Endodermal cell (in vitro differentiated cells): Measurements from ENCODE around the gene NOS1AP. TPM values are rescaled to one million over a fixed set of nuclear protein-coding genes. Genes with fewer than 3 reads are reported as not detected.

ENCODE experiments used
- DNase-seq: peaks from one replicate; pipeline ENCODE4 v3.0.0-alpha.2; 2017
- H3K27ac ChIP-seq: 2 replicates; pipeline ENCODE4 v1.5.1; 2013; ENCODE audit warnings: mild to moderate bottlenecking, low read depth, low read length, moderate library complexity
- H3K27me3 ChIP-seq: 2 replicates; pipeline ENCODE4 v1.6.1; 2013; ENCODE audit warnings: mild to moderate bottlenecking, low read length, moderate library complexity; ENCODE audit not compliant: insufficient read depth, control insufficient read depth, poor library complexity, severe bottlenecking
- H3K36me3 ChIP-seq: 2 replicates; pipeline ENCODE4 v1.7.0; 2013; ENCODE audit warnings: mild to moderate bottlenecking, low read length, moderate library complexity; ENCODE audit not compliant: control insufficient read depth, insufficient read depth
- H3K4me1 ChIP-seq: one replicate; pipeline ENCODE4 v1.7.0; 2013; ENCODE audit warnings: low read length; ENCODE audit not compliant: control insufficient read depth, insufficient read depth
- H3K4me3 ChIP-seq: 2 replicates; pipeline ENCODE4 v1.5.1; 2013; ENCODE audit warnings: mild to moderate bottlenecking, low read length, moderate library complexity
- H3K9ac ChIP-seq: 2 replicates; pipeline ENCODE4 v1.6.1; 2013; ENCODE audit warnings: mild to moderate bottlenecking, low read length, moderate library complexity; ENCODE audit not compliant: poor library complexity, severe bottlenecking; ENCODE audit errors: extremely low read depth
- H3K9me3 ChIP-seq: 2 replicates; pipeline ENCODE4 v1.6.1; 2013; ENCODE audit warnings: mild to moderate bottlenecking, low read length, moderate library complexity; ENCODE audit not compliant: control insufficient read depth
- H3K27ac Mint-ChIP-seq: 2 replicates; pipeline ENCODE4 v1.8.0; 2020; ENCODE audit warnings: mixed read lengths
- H3K27me3 Mint-ChIP-seq: 2 replicates; pipeline ENCODE4 v1.8.0; 2021; ENCODE audit warnings: mild to moderate bottlenecking, mixed read lengths; ENCODE audit not compliant: insufficient read depth
- H3K36me3 Mint-ChIP-seq: 2 replicates; pipeline ENCODE4 v1.8.0; 2020; ENCODE audit warnings: low read depth, mixed read lengths
- H3K4me1 Mint-ChIP-seq: 2 replicates; pipeline ENCODE4 v1.8.0; 2020; ENCODE audit warnings: mixed read lengths
- H3K4me3 Mint-ChIP-seq: 2 replicates; pipeline ENCODE4 v1.8.0; 2020; ENCODE audit warnings: mild to moderate bottlenecking, moderate library complexity, mixed read lengths
- H3K9me3 Mint-ChIP-seq: 2 replicates; pipeline ENCODE4 v1.8.0; 2020; ENCODE audit warnings: mild to moderate bottlenecking, mixed read lengths
- CTCF ChIP-seq: fragments of 200-600 bp; sonication (generic); conservative IDR thresholded peaks from 2 replicates; pipeline ENCODE4 v1.5.0; 2021; ENCODE audit warnings: antibody characterized with exemption, mild to moderate bottlenecking
- WGBS, 2 experiments: methylation state at CpG; one replicate each; pipeline versions ENCODE4 v1.1.5 to v1.1.7; 2013; ENCODE audit warnings: missing lambda C conversion rate in 2 of 2, mixed read lengths in 1 of 2; ENCODE audit not compliant: insufficient coverage in 1 of 2, insufficient read length in 1 of 2; 5-methylcytosine and 5-hydroxymethylcytosine counted together
- total RNA-seq, 2 donors: library from RNA; stranded (reverse); fragmentation: NEBNext Ultra II Directional in 1 of 2; extraction: Animal tissue kit (Norgen Biotek cat#: 25700) in 1 of 2; gene quantifications; 2 replicates in 1 of 2; 3 replicates in 1 of 2; pipeline ENCODE4 v1.2.1, GENCODE V29; 2021

Gene NOS1AP
- total RNA-seq, 2 donors from 2014 or later, result 4.8 to 5.9 TPM

DNA sequence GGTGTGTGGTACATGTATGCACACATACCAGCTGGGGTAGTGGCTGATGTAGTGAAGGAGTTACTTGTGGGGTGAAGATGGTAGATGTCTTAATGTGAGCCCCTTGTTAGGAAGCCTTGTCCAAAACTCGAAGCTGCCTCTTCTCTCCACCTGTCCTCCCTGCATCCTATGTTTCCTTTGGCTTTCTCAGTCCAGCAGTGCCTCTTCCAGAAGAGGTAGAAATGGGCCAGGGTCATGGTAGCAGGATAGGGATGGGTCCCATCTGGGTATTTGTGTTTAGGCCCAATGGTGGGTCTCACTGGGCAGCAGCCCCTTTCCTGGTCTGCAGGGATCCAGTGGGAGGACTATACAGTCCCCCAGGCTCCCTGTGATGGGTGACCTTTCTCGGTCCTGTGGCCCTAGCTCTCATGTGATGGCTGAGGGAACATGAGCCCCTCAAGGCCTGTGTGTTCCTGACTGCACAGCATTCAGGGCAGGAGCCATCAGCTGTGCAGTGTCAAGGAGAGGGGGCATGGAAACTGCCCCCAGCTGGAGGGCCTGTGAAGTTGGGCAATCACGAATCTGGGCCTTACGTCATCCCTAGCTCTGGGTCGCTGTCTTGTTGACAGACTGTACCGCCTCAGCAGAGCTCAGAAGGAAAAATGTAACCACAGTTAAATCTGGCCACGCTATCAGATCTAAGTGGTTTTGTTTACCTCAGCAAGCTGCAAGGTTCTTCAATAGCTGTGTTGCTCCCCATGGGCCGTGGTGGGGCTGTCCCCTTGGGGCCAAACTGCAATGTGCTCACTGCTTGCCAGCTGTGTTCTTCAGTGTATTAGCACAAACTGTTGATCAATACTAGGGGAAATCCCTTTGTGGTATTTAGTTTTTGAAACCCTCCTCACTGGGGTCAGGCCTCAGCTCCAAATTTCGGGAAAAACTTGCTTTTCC, 82.7 kb downstream of the NOS1AP start:
- DNase-seq, result no peak
- Mint-ChIP-seq H3K4me3 (no peak overlapping the region), H3K27ac (no peak overlapping the region), H3K36me3 (no peaks in the 10 kb centered on the region), H3K9me3 (no peaks in the 10 kb centered on the region), H3K27me3 (no peaks in the 10 kb centered on the region), H3K4me1 (peaks cover 19% of the 10 kb centered on the region)
- TF ChIP-seq CTCF, result no peak
- Histone ChIP-seq H3K4me1 (no peaks in the 10 kb centered on the region), H3K9ac (no peak overlapping the region), H3K27me3 (no peaks in the 10 kb centered on the region), H3K36me3 (no peaks in the 10 kb centered on the region), H3K9me3 (no peaks in the 10 kb centered on the region), H3K4me3 (no peak overlapping the region), H3K27ac (no peak overlapping the region)
- 84 to 95% methylated on average over 6 to 9 of the region's 9 CpGs for WGBS, 2 experiments

DNA sequence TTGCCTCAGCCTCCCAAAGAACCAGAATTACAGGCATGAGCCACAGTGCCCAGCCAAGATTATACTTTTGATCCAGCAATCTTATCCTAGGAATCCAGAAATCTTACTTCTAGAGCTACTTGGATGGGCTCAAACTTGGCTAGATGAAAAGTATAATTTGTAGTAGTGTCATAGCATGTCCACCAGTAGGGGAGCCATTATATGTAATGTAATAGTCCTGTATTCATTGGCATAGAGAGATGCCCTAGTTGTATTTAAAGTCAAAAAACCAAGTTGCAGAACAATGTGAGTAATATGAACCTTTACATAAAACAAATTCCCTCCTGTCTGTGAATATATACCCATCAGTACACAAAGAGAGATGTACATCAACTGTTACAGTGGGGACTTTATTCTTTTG, 83.9 kb downstream of the NOS1AP start:
- no peak for DNase-seq
- H3K27ac Mint-ChIP-seq, result no peak overlapping the region
- Histone ChIP-seq H3K36me3 (no peaks in the 10 kb centered on the region), H3K4me3 (no peak overlapping the region), H3K9ac (no peak overlapping the region), H3K9me3 (no peaks in the 10 kb centered on the region), H3K27me3 (peaks cover 10% of the 10 kb centered on the region), H3K4me1 (no peaks in the 10 kb centered on the region), H3K27ac (no peak overlapping the region)
- TF ChIP-seq CTCF, result no peak
- no peaks in the 10 kb centered on the region for H3K36me3 Mint-ChIP-seq
- H3K9me3 Mint-ChIP-seq, result no peaks in the 10 kb centered on the region
- H3K4me1 Mint-ChIP-seq, result peaks cover 8% of the 10 kb centered on the region
- H3K27me3 Mint-ChIP-seq, result peaks cover 2% of the 10 kb centered on the region
- H3K4me3 Mint-ChIP-seq, result no peak overlapping the region

GRCh38 chr1:162157469-162157868, 88.0 kb downstream of the NOS1AP start:
- no peaks in the 10 kb centered on the region for H3K36me3 ChIP-seq
- no peak overlapping the region for H3K9ac ChIP-seq
- TF ChIP-seq CTCF, result no peak
- H3K4me3 ChIP-seq, result no peak overlapping the region
- DNase-seq, result no peak
- no peaks in the 10 kb centered on the region for H3K4me1 ChIP-seq
- H3K4me3 Mint-ChIP-seq, result no peak overlapping the region
- WGBS, 2 experiments, result 98% methylated on average over 1 of the region's 1 CpG; no CpG with 5 or more reads in 1 of the 2 experiments
- peaks cover 4% of the 10 kb centered on the region for H3K9me3 Mint-ChIP-seq
- H3K36me3 Mint-ChIP-seq, result no peaks in the 10 kb centered on the region
- peaks cover 25% of the 10 kb centered on the region for H3K27me3 Mint-ChIP-seq
- H3K27me3 ChIP-seq, result peaks cover 24% of the 10 kb centered on the region
- no peaks in the 10 kb centered on the region for H3K9me3 ChIP-seq
- H3K4me1 Mint-ChIP-seq, result peaks cover 6% of the 10 kb centered on the region
- H3K27ac ChIP-seq, result no peak overlapping the region
- no peak overlapping the region for H3K27ac Mint-ChIP-seq
